Nucleus accumbens (tissue), 56 donors: ENCODE results near the gene TTLL8.
"Not testable (repeated sequence)": the region's sequence is repeated elsewhere in the genome, so short reads cannot be mapped to it uniquely, and the experiment has no call there.

Experiments
- DNase-seq, 56 donors: peaks; one replicate each; lab custom pipeline; 2025; lab: John Stamatoyannopoulos, UW

The TTLL8 gene

DNA sequence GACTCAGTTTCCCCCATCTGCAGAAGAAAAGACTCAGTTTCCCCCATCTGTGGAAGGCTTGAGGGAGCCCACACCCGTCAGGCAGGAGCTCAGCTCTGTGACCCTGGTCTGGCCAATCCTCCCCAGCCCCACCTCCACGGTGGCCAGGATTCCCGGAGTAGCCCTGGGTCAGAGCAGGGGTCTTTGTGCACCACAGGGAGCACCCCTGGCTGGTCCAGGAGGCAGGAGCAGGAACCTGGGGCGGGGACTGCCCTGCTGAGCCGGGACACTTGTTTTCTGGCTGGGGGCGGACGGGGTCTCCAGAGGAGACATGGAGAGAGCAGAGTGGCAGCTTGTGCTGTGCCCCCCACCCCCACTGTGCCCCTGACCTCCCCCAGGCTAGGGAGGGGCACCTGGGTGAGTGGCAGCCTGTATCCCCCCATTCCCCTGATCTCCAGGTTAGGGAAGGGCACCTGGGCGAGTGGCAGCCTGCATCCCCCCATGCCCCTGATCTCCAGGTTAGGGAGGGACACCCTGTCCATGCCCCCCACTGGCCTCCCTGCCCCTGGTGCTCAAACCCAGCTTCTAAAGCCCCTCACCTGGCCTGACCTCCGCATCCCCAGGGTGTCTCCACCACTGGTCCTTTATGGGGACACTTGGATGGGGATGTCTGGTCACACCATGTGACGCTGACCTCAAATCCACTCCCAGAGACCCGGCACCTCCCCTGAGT is 64.3 kb downstream of the TTLL8 start:
- DNase-seq = no peak

DNA sequence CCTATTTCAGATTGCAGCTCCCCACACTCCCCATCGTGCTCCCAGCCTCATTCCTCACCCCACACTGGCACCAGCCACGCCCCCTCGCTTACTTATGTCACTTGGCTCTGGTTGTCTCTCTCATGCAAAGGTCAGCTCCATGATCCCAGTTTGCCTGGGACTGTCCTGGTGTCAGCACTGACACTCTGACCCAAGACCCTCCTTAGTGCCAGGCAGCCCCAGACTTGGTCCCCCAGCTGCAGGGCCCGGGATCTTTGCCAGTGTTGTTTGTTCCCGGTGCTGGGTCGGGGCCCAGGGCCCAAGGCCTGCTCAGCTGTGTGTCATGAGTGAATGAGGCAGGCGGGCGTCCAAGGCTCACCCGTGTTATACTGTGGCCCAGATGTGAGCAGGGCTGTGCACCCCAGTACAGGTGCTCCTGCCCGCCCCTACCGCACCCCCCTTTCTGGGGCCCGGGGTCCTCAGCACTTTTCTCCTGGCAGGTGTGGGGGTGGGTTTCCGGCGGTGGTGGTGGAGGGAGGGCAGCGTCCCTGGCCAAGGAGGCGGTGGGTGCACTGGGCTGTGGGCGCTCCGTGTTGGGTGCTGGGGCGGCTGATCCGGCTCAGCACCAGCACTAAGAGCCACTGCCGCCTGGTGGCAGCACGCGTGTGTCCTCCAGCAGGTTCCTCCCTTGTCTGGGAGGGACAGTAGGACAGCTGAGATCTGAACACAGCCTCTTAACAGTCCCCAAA is 65.0 kb downstream of the TTLL8 start:
- peak in 54 of 56 donors; percentile 38 to 94 (median 85) for DNase-seq

DNA sequence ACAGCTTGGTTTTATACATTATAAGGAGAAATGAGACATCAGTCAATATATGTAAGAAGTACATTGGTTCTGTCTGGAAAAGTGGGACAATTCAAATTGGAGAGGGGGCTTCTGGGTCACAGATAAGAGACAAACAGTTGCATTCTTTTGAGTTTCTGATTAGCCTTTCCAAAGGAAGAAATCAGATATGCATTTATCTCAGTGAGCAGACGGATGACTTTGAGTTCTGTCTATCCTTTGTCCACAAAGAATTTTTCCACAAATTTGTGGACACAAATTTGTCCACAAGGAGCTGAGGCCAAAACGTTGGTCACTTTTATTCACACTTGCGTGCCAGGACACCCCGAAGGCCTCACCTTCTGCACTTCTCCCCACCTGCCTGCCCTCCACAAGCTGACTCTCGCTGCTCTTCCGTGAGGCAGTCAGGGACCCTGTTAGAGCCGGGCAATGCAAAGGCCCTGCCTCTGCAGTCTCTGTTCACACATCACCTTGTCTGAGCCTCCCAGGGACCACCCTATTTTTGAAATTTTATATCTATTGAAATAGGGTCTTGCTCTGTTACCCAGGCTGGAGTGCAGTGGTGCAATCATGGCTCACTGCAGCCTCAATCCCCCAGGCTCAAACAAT is 66.1 kb downstream of the TTLL8 start:
- DNase-seq = no peak

DNA sequence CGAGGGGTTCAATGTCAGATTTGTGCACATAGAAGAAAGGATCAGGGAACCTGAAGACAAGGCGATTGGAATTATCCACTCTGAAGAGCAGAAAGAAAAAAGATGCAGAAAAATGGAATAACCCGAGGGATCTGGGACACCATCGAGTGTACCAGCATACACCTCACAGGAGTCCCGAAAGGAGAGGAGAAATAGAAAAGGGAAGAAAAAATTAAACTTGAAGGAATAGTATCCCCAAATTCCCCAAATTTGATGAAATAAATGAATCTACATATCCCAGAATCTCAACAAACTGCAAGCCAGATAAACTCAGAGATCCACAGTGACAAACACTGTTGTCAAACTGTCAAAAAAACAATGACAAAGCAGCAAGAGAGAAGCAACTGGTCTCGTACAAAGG is 66.9 kb downstream of the TTLL8 start:
- DNase-seq = no peak

DNA sequence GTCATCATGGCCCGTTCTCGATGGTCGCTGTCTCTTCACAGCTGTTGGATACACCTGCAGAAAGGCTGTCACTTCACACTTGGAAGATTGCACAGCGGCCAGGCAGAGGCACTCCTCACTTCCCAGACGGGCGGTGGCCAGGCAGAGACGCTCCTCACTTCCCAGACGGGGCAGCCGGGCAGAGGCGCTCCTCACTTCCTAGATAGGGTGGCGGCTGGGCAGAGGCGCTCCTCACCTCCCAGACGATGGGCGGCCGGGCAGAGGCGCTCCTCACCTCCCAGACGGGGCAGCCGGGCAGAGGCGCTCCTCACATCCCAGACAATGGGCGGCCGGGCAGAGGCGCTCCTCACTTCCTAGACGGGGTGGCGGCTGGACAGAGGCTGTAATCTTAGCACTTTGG is 68.3 kb downstream of the TTLL8 start:
- DNase-seq = not testable (repeated sequence)

DNA sequence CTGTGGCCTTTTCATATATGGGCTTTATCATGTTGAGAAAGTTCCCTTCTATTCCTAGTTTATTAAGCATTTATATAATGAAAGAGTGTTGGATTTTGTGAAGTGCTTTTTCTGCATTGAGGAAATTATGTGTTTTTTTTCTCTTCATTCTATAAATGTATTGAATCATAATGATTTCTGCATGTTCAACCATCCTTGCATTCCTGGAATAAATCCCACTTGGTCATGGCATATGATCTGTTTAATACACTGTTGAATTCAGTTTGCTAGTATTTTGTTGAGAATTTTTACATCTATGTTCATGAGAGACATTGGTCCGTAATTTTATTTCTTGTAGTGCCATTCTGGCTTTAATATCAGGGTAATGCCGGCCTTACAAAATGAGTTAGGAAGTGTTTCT is 71.8 kb downstream of the TTLL8 start:
- DNase-seq = no peak

DNA sequence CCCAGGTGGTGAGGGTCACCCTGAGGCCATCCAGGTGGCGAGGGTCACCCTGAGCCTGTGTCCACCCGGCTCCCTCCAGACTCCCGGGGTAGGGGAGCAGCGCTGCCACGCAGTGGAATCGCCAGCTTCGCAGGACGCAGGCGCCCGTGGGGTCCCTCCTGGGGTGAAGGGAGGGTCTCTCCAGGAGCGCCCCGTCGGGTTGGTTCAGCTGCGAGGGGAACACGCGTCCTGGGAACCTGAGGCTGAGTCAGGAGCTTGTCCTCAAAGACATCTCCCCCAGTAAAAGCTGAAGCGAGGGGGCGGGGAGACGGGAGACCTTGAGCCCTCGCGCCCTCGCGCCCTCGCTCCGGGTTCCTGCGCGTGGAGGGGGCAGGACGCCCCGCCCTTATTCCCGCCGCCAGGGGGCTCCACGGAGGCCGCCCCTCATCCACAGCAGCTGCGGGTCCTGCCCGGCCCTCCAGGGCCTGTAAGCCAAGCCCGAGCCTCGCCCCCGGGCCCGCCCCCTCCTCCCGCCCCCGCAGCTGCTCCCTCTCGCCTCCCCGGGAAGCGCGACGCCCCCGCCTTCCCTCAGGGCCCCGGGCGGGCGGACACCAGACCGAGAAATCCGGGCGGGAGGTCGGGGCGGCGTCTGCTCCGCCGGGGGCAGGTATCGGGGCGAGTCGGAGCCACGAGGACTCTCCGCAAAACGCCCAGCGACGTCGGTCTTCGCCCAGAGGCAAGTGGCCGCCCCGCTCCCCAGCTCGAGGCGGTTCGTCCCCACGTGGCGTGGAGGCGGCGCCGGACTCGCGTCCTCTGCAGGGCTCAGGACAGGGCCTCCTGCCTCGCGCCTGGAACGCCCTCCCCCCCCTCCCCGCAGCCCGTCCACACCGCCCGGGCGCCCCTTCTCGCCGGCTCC is 74.7 kb downstream of the TTLL8 start:
- DNase-seq = peak in 1 of 56 donors; percentile 16

DNA sequence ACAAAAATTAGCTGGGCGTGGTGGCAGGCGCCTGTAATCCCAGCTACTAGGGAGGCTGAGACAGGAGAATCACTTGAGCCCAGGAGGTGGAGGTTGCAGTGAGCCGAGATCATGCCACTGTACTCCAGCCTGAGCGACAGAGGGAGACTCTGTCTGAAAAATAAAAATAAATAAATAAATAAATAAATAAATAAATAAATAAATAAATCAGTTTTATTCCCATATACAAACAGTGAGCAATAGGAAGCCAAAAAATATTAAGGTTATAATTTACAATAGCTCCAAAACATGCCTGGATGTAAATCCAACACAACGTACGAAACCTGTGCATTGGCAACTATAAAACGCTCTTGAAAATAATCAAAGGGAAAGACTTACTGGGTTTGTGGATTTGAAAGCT is 76.3 kb downstream of the TTLL8 start:
- DNase-seq = not testable (repeated sequence)

DNA sequence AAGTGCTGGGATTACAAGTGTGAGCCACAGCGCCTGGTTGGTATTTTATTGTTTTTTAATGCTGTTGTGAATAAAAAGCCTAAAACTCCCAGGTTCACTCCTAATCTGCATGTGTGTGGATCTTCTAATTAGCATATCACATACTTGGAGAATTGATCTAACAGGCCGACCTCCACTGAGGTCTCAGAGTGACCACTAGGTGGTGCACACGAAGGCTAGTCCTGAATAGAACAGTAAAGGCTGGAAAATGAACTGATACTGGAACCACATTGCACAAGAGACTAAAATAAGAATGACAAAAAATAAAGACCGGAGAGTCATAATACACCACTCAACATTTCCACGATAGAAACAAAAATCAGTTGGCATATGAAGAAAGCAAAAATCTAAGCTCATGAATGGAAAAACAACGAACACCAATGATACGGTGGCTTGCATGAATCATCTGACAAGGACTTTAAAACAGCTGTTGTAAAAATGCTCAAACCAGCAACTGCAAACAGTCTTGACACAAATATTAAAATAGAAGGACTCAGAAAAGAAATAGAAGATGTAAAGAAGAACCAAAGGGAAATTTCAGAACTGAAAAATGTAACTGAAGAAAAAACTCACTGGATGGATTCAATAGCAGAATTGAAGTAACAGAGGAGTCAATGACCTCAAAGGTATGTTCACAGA is 78.4 kb downstream of the TTLL8 start:
- no peak for DNase-seq

DNA sequence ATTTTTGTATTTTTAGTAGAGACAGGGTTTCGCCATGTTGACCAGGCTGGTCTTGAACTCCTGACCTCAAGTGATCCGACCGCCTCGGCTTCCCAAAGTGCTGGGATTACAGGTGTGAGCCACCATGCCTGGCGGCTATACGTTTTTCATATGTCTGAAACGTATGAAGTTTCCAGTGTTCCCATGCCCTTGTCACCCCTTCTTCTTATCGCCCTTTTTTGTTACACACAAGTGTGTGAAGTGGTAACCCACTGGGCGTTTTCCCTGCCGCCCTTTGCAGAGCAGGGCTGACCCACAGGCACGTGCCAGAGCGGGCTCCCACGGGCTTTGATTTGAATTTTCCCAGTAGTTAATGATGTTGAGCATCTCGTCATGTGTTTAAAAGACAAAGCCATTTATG is 80.5 kb downstream of the TTLL8 start:
- DNase-seq = no peak

DNA sequence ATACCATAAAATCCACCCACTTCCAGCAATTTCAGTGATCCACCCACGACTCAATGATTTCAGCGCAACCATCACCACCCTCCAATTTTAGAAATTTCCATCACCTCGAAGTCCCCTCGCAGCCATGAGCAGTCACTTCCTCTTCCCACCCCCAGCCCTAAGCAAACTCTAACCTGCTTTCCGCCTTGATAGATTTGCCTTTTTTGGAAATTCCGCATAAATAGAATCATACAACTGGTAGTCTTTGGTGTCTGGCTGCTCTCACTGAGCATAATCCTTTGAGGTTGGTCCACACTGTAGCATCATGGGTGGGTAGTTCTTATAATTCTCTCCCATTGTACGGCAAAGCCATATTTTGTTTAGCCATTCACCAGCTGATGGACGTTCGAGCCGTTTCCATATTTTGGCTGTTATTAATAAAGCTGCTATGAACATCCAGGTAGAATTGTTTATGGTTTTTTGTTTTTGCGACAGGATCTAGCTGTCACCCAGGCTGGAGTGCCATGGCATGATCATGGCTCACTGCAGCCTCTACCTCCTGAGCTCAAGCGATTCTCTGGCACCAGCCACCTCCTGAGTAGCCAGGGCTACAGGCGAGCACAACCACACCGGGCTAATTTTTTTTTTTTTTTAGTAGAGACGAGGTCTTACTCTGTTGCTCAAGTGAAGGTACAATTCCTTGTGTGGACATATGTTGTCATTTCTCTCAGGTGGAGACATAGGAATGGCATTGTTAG is 81.5 kb downstream of the TTLL8 start:
- DNase-seq = peak in 16 of 56 donors; percentile 29 to 72 (median 47)

DNA sequence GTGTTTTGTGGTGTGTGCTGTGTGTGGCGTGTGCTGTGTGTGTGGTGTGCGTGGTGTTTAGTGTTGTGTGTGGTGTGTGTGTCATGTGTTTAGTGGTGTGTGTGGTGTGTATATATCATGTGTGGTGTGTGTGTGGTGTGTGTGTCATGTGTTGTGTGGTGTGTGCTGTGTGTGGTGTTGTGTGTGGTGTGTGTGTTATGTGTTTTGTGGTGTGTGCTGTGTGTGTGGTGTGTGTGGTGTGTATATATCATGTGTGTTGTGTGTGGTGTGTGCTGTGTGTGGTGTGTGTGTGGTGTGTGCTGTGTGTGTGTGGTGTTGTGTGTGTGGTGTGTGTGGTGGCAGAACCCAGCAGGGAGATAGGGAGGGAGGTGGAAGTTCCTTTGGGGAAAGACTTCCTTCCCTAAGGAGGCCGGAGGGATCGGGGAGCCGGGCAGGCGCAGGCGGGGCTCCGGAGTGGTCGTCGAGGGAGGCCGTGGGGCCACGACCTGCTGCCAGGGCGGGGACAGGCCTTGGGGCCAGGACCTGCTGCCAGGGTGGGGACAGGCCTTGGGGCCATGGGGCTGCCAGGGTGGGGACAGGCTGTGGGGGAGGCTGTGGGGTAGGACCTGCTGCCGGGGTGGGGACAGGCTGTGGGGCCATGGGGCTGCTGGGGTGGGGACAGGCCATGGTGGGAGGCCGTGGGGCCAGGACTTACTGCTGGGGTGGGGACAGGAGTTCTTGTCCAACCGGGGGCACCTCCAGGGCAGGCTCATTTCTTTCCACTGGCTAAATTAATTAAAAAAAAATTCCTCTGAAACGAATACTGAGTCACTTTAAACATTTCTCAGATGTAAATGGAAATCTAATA is 82.3 kb downstream of the TTLL8 start:
- peak in 2 of 56 donors; percentile 28 to 45 for DNase-seq

DNA sequence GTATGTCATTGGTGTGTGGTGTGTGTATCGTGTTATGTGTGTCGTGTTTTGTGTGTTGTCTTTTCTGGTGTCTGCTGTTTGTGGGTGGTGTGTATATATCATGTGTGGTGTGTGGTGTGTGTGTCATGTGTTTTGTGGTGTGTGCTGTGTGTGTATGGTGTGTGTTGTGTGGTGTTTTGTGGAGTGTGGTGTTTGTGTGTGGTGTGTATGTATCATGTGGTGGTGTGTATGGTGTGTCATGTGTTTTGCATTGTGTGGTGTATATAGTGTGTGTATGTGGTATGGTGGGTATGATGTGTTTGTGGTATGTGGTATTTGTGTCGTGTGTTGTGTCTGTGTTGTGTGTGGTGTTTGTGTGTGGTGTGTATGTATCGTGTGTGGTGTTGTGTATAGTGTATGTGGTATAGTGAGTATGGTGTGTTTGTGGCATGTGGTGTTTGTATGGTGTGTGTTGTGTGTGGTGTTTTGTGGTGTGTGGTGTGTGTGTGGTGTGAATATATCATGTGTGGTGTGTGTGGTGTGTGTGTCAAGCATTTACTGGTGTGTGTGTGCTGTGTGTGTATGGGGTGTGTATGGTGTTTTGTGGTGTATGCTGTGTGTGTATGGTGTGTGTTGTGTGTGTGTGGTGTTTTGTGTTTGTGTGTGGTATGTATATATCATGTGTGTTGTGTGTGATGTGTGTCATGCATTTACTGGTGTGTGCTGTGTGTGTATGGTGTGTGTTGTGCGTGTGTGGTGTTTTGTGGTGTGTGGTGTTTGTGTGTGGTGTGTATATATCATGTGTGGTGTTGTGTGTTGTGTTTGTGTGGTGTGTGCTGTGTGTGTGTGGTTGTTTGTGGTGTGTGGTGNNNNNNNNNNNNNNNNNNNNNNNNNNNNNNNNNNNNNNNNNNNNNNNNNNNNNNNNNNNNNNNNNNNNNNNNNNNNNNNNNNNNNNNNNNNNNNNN is 84.8 kb downstream of the TTLL8 start:
- no peak for DNase-seq

DNA sequence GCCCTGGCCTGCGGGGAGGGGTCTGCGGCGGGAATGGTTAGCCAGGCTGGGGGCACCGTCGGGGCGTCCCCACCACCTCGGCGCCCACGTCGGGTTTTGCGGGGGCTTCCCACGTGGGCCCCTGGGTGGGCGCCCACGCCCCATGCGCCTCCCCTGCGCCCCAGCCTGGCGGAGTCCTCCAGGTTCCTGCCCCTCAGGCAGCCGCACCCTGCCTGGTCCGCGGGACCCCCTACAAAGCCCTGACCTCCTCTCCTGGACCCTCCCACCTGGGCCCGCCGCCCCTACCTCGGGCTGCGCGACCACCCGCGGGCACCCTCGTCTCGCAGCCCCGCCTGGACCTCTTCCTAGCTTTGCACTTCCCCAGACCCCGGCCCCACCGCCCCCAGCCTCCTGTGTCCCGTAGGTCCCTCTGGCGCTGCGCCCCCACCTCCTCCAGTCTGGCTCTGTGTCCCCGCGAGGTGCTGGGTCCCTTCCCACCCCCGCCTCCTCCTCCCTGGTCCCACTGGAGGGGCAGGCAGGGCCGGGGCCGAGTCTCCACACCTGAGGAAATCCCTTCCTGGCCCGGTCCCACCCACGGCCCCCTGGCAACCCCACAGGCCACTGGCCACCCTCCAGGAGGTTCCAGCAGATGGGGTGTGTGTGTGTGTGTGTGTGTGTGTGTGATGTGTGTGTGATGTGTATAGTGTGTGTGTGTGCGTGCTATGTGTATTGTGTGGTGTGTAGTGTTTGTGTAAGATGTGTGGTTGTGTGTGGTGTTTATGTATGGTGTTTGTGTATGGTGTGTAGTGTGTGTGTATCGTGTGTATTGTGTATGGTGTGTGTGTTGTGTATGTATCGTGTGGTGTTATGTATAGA is 85.7 kb downstream of the TTLL8 start:
- DNase-seq = peak in 1 of 56 donors; percentile 56

DNA sequence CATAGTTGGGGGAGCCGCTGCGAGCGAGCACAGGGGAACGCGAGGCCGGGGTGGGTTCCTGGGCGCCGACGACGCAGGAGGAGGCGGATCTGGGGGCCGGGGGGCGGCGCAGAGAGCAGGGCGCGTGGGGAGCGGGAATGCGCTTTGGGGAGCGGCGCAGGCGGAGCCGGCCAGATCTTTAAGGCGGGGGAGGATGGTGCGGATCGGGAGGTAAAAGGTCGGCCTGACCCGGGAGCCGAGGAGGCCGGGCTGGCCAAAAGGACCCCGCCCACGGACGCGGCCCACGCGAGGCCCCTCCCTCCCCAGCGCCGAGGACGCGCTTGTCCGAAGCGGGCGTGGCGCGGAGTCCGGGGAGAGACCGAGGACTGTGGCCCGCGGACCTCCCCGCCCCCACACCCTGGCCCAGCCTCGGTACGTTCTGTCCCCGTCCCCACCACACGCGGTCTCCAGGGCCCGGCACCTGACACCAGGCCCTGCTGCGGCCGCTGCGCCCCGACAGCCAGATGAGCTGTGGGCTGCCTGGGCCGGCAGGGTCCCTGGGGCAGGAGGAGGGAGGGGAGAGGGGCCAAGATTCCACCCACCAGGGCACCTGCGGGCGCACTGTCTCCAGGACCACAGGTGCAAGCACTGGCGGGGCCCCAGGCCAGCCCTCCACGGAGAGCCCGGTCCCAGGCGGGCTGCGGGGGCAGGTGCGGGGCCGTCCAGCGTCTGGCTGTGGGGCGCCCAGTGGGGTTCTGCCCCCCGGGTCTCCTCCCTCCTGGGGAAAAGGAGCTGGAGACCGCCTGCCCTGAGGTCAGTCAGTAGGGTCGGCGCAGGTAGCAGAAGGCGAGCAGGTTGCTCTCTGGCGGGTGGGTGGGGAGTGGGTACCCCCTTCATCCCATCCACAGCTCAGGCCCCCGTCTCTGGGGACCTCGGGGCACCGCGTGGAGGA is 86.6 kb downstream of the TTLL8 start:
- DNase-seq = peak in 23 of 56 donors; percentile 37 to 84 (median 67)
